ENCODE measurements around the gene TACC3.

The TACC3 gene

GRCh38 chr4:1720163-1720983 is 948 bp upstream of the TACC3 start (continued):
- no peak for TF ChIP-seq ZNF843 (tag by site-specific recombination; IDR thresholded peaks at IDR 0.05)
- TF ChIP-seq ZNF221 (tag by site-specific recombination; IDR thresholded peaks at IDR 0.05; ENCODE audit: borderline replicate concordance): no peak
- TF ChIP-seq GLIS1 (tag by site-specific recombination; IDR thresholded peaks at IDR 0.05): peak; percentile 73
- TF ChIP-seq ZNF350 (tag by site-specific recombination; IDR thresholded peaks at IDR 0.05): no peak
- peak; percentile 81; the same call in 1 of the 2 replicates for TF ChIP-seq PATZ1 (tag by site-specific recombination; IDR thresholded peaks at IDR 0.05)
- TF ChIP-seq ZNF664 (tag by site-specific recombination; IDR thresholded peaks at IDR 0.05): no peak
- TF ChIP-seq ZBTB11 (tag by site-specific recombination; conservative IDR thresholded peaks at IDR 0.05; ENCODE audit: low read depth): peak; percentile 40; the same call in 1 of the 2 replicates
- TF ChIP-seq ZNF23 (tag by site-specific recombination; IDR thresholded peaks at IDR 0.05; ENCODE audit: borderline replicate concordance): no peak
- TF ChIP-seq ZNF362 (tag by site-specific recombination; IDR thresholded peaks at IDR 0.05): no peak
- no peak for TF ChIP-seq ZNF266 (tag by site-specific recombination; IDR thresholded peaks at IDR 0.05; ENCODE audit: low read depth)
- TF ChIP-seq ZNF660 (tag by site-specific recombination; IDR thresholded peaks at IDR 0.05): peak; percentile 24; the same call in 1 of the 2 replicates
- peak; percentile 57; the same call in 1 of the 2 replicates for TF ChIP-seq SCRT1 (tag by site-specific recombination; IDR thresholded peaks at IDR 0.05; ENCODE audit: borderline replicate concordance)
- no peak for TF ChIP-seq WT1 (tag by site-specific recombination; IDR thresholded peaks at IDR 0.05)
- TF ChIP-seq ZNF19 (tag by site-specific recombination; IDR thresholded peaks at IDR 0.05; ENCODE audit: low read depth): no peak
- TF ChIP-seq HOXD13 (CRISPR knock-in tag; IDR thresholded peaks at IDR 0.05; ENCODE audit: borderline replicate concordance): no peak
- no peak for TF ChIP-seq GLI2 (tag by site-specific recombination; IDR thresholded peaks at IDR 0.05; ENCODE audit: borderline replicate concordance, low read depth)
- no peak for TF ChIP-seq SP7 (tag by site-specific recombination; IDR thresholded peaks at IDR 0.05)
- TF ChIP-seq ZNF555 (tag by site-specific recombination; conservative IDR thresholded peaks at IDR 0.05): no peak
- TF ChIP-seq ZNF184 (tag by site-specific recombination; IDR thresholded peaks at IDR 0.05): no peak
- no peak for TF ChIP-seq ZNF202 (tag by site-specific recombination; IDR thresholded peaks at IDR 0.05; ENCODE audit: borderline replicate concordance)
- TF ChIP-seq ZNF473 (tag by site-specific recombination; IDR thresholded peaks at IDR 0.05): no peak
- TF ChIP-seq ZNF211 (tag by site-specific recombination; IDR thresholded peaks at IDR 0.05; ENCODE audit: low read depth): no peak
- no peak for TF ChIP-seq ZNF366 (tag by site-specific recombination; conservative IDR thresholded peaks at IDR 0.05)
- no peak; the same call in 1 of the 2 replicates for TF ChIP-seq FEZF1 (tag by site-specific recombination; IDR thresholded peaks at IDR 0.05)
- TF ChIP-seq HOXC10 (CRISPR knock-in tag; IDR thresholded peaks at IDR 0.05): no peak
- TF ChIP-seq ZNF398 (tag by site-specific recombination; IDR thresholded peaks at IDR 0.05): no peak
- TF ChIP-seq ZNF24 (tag by site-specific recombination; IDR thresholded peaks at IDR 0.05): no peak
- no peak for TF ChIP-seq ZBTB7A (tag by site-specific recombination; IDR thresholded peaks at IDR 0.05; ENCODE audit: low read depth)
- TF ChIP-seq ZNF488 (tag by site-specific recombination; IDR thresholded peaks at IDR 0.05): no peak
- peak; percentile 85 for TF ChIP-seq ZFP37 (tag by site-specific recombination; IDR thresholded peaks at IDR 0.05)
- TF ChIP-seq ZNF521 (tag by site-specific recombination; IDR thresholded peaks at IDR 0.05): no peak
- no peak for TF ChIP-seq MEIS1 (CRISPR knock-in tag; IDR thresholded peaks at IDR 0.05; ENCODE audit: borderline replicate concordance)

All from HEK293 (cell line).